MM.1S (cell line): ENCODE measurements around the gene SFI1.

ENCODE experiments used
- CTCF ChIP-seq: fragments of 300-600 bp; sonication (generic); IDR thresholded peaks from 2 replicates; pipeline ENCODE4 v1.5.1; 2016; ENCODE audit warnings: antibody characterized with exemption, low read length, mixed read lengths
- EZH2phosphoT487 ChIP-seq: fragments of 300-600 bp; sonication (generic); IDR thresholded peaks from 2 replicates; pipeline ENCODE4 v1.6.1; 2018; ENCODE audit warnings: antibody characterized with exemption, low read length

- no peak for TF ChIP-seq CTCF
- no peak for TF ChIP-seq EZH2phosphoT487
These were observed 123.4 kb downstream of the SFI1 start for GRCh38 chr22:31619611-31620300.
